Thyroid gland (tissue), 4 donors: ENCODE measurements around the gene DDA1.

Experiments
- CTCF ChIP-seq, 6 experiments: fragments of 200-600 bp in 3 of 6; fragments of 450-650 bp in 3 of 6; sonication (generic) in 3 of 6; IDR thresholded peaks; one replicate each; pipeline ENCODE4 v1.5.1; 2016 to 2019; ENCODE audit warnings: antibody characterized with exemption in 6 of 6, mild to moderate bottlenecking in 2 of 6, inconsistent platforms in 1 of 6, moderate library complexity in 1 of 6
- POLR2A ChIP-seq, 2 donors: fragments of 450-650 bp; IDR thresholded peaks; one replicate each; pipeline ENCODE4 v1.6.1; 2017; ENCODE audit warnings: antibody characterized with exemption in 2 of 2, mild to moderate bottlenecking in 2 of 2, moderate library complexity in 1 of 2

GRCh38 chr19:17286752-17287151 is 22.6 kb upstream of the DDA1 start:
- TF ChIP-seq CTCF (IDR thresholded peaks at IDR 0.05) (no peak), POLR2A (IDR thresholded peaks at IDR 0.05) (no peak)
